Gastrocnemius medialis (tissue), 4 donors: Measurements from ENCODE around the gene SEC22C.

Experiments
- CTCF ChIP-seq, 5 experiments: fragments of 450-650 bp in 3 of 5; fragments of 200-600 bp in 2 of 5; sonication (generic) in 2 of 5; IDR thresholded peaks in 4 of 5; conservative IDR thresholded peaks in 1 of 5; 1 replicate in 4 of 5; 2 replicates in 1 of 5; pipeline ENCODE4 v1.5.1; 2016 to 2019; ENCODE audit warnings: antibody characterized with exemption in 5 of 5, mild to moderate bottlenecking in 3 of 5, moderate library complexity in 3 of 5
- POLR2A ChIP-seq, 2 donors: fragments of 450-650 bp; IDR thresholded peaks; one replicate each; pipeline ENCODE4 v1.6.1; 2017; ENCODE audit warnings: antibody characterized with exemption in 2 of 2, mild to moderate bottlenecking in 2 of 2, moderate library complexity in 2 of 2

- TF ChIP-seq POLR2A (IDR thresholded peaks at IDR 0.05), result no peak
- no peak for TF ChIP-seq CTCF (IDR thresholded peaks at IDR 0.05 in 4 of 5, conservative IDR thresholded peaks at IDR 0.05 in 1 of 5)
These were observed 49.5 kb downstream of the SEC22C start for GRCh38 chr3:42532229-42532628.
